Mesothelial cell of epicardium (in vitro differentiated cells): Measurements from ENCODE around the gene NAA15. TPM values are rescaled to one million over a fixed set of nuclear protein-coding genes. Genes with fewer than 3 reads are reported as not detected.
A peak's percentile ranks its signal among the peaks of the same experiment; 100 is the strongest.
"Not testable (repeated sequence)": the region's sequence is repeated elsewhere in the genome, so short reads cannot be mapped to it uniquely, and the experiment has no call there.

Experiments
- DNase-seq, 2 experiments: peaks; one replicate each; pipeline ENCODE4 v3.0.0; 2021; ENCODE audit warnings: low spot score in 2 of 2; ENCODE audit not compliant: unreplicated experiment in 2 of 2
- H3K27ac Mint-ChIP-seq: 2 replicates; pipeline ENCODE4 v1.8.0; 2021; ENCODE audit warnings: mixed read lengths
- H3K27me3 Mint-ChIP-seq: 2 replicates; pipeline ENCODE4 v1.8.0; 2021; ENCODE audit warnings: low read depth, mixed read lengths
- H3K36me3 Mint-ChIP-seq: 2 replicates; pipeline ENCODE4 v1.8.0; 2021; ENCODE audit warnings: mixed read lengths
- H3K4me1 Mint-ChIP-seq: 2 replicates; pipeline ENCODE4 v1.8.0; 2021; ENCODE audit warnings: mixed read lengths
- H3K4me3 Mint-ChIP-seq: 2 replicates; pipeline ENCODE4 v1.8.0; 2021; ENCODE audit warnings: mild to moderate bottlenecking, moderate library complexity, mixed read lengths
- H3K9me3 Mint-ChIP-seq: 2 replicates; pipeline ENCODE4 v1.8.0; 2021; ENCODE audit warnings: mixed read lengths
- total RNA-seq: library from RNA; stranded (reverse); gene quantifications from 3 replicates; pipeline ENCODE4 v1.2.1, GENCODE V29; 2021
- TF ChIP-seq, protein P1 (sequence below): fragments of 200-600 bp; sonication (generic); IDR thresholded peaks from one replicate; pipeline ENCODE4 v1.5.0; 2021; ENCODE audit warnings: antibody characterized with exemption; ENCODE audit not compliant: unreplicated experiment

Gene NAA15
- total RNA-seq: 55.1 to 58.5 TPM (median 56.8 TPM) in 3 replicates

DNA sequence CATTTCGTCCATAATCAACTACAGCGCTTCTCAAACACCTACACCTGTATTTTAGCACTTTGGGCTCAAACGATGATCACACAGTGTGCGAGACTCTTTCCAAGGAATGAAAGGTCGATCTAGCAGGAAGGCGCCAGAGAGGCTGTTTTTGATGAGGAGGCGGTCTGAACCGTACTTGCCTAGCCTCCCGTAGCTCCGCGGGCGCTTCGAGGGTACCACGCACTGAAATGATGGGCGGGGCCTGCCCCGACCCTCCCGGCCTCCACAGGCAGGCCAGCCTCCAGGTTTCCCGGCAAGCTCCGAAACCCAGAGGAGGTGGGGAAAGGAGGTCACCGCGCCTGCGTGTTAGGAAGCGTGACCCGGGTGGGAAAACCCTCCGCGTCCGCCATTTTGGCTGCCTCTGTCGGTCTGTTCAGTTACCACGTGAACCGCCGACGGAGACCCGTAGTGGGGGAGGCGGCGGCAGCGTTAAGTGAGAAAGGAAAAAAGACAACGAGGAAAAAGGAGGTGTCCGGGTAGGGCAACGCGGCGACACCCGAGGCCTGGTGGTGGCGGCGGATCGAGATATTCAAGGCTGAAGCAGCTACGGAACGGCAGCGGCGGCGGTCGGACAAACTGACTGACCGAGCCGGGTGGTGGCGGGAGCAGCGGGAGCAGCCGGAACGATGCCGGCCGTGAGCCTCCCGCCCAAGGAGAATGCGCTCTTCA, at the start of gene NAA15:
Gene NAA15 (plus strand): TSS at position 393 of the 708 bp plus-strand sequence. CDS start 273 bp downstream, at position 666.
- DNase-seq: peak; percentile 91 to 94
- Mint-ChIP-seq H3K27me3 (no peaks in the 10 kb centered on the region), H3K27ac (peak within 1 kb of the TSS; percentile 100), H3K4me1 (peaks cover 32% of the 10 kb centered on the region), H3K4me3 (peak within 1 kb of the TSS; percentile 100), H3K9me3 (peaks cover 8% of the 10 kb centered on the region), H3K36me3 (peaks cover 11% of the 10 kb centered on the region)
- TF ChIP-seq, protein P1, sequence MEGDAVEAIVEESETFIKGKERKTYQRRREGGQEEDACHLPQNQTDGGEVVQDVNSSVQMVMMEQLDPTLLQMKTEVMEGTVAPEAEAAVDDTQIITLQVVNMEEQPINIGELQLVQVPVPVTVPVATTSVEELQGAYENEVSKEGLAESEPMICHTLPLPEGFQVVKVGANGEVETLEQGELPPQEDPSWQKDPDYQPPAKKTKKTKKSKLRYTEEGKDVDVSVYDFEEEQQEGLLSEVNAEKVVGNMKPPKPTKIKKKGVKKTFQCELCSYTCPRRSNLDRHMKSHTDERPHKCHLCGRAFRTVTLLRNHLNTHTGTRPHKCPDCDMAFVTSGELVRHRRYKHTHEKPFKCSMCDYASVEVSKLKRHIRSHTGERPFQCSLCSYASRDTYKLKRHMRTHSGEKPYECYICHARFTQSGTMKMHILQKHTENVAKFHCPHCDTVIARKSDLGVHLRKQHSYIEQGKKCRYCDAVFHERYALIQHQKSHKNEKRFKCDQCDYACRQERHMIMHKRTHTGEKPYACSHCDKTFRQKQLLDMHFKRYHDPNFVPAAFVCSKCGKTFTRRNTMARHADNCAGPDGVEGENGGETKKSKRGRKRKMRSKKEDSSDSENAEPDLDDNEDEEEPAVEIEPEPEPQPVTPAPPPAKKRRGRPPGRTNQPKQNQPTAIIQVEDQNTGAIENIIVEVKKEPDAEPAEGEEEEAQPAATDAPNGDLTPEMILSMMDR: no peak

DNA sequence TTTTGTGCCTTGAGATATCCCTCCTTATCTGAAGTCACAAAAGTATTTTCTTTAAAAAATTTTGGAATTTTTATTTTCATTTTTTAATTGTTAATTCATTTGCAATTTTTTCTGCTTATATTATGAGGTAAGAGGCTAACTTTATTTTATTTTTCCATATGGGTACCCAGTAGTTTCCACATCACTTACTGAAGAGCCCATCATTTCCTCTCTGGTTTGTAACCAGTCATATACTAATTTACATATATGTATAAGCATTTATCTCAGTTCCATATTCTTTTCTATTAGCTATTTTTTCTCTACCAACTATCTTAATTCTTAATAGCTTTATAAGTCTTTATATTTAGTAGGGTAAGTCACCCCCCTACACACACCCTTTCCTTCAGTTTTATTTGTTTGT, 48.3 kb upstream of the NAA15 start:
- peaks cover 9% of the 10 kb centered on the region for H3K4me1 Mint-ChIP-seq
- H3K27ac Mint-ChIP-seq: no peak overlapping the region
- no peak for DNase-seq
- H3K36me3 Mint-ChIP-seq: no peaks in the 10 kb centered on the region
- no peak overlapping the region for H3K4me3 Mint-ChIP-seq
- TF ChIP-seq, protein P1: no peak
- H3K9me3 Mint-ChIP-seq: no peaks in the 10 kb centered on the region
- H3K27me3 Mint-ChIP-seq: no peaks in the 10 kb centered on the region

DNA sequence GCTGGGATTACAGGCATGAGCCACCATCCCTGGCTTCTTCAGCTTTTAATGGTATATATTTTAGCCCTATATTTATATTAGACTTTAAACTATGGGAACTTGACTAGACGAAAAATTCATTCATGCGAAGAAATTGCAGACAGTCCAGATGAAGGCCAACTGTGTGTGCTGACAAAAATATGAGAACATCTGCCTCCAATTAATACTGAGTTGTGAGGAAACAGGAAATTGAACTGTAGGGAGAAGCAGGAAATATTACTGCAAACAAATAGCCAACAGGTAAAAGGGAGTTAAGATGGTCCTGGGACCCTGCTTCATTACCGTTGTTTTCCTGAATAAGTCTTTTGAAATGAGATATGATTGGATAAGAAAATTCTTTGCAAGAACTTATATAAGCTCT, 47.6 kb upstream of the NAA15 start:
- DNase-seq: no peak
- TF ChIP-seq, protein P1: no peak
- no peak overlapping the region for H3K27ac Mint-ChIP-seq
- H3K27me3 Mint-ChIP-seq: no peaks in the 10 kb centered on the region
- no peaks in the 10 kb centered on the region for H3K9me3 Mint-ChIP-seq
- no peaks in the 10 kb centered on the region for H3K36me3 Mint-ChIP-seq
- peaks cover 9% of the 10 kb centered on the region for H3K4me1 Mint-ChIP-seq
- H3K4me3 Mint-ChIP-seq: no peak overlapping the region

DNA sequence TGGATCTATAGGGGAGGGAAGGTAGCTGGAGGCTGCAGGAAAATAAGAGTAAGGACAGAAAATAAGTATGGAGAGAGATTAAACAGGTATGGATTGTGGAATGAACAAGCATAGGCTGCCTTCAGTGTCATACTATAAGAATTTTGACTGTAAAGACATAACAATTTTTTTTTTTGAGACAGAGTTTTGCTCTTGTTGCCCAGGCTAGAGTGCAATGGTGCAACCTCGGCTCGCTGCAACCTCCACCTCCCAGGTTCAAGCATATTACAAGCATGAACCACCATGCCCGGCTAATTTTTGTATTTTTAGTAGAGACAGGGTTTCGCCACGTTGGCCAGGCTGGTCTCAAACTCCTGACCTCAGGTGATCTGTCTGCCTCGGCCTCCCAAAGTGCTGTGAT, 45.7 kb upstream of the NAA15 start:
- not testable (repeated sequence) for H3K4me1 Mint-ChIP-seq, H3K9me3 Mint-ChIP-seq, DNase-seq, H3K27me3 Mint-ChIP-seq, H3K4me3 Mint-ChIP-seq, H3K36me3 Mint-ChIP-seq
- H3K27ac Mint-ChIP-seq: peak overlapping the region; percentile 1

DNA sequence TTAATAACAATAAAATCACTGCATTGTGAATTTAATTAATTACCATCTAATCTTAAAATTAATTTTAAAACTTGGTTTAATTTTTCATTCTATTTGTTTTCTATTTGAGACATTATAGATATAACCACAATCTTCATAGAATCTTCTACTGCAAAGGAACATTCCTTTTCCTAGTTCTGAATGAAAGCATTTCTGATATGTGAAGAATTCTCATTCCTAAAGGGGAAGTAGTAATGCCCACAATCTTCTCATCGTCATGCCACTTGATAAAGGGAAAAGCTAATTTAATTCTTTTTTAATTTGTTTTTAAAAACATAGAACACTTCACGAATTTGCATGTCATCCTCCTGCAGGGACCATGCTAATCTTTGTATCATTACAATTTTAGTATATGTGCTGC, 45.0 kb upstream of the NAA15 start:
- no peaks in the 10 kb centered on the region for H3K9me3 Mint-ChIP-seq
- DNase-seq: no peak

DNA sequence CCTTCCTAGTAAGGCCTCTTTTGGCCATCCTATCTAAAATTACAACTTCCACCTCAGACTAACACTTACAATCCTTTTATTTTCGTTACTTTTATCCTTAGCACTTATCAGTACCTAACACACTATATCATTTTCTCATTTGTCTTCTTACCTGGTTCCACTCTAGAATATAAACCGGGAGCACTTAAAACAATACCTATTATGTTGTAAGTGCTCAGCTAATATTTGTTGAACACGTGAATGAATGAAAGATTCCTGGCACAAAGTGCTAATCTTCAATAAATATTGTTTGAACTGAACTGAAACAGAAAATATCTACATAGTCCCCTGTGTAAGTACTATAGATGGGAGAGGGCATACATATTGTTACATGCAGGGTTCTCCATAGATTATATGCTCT, 35.7 kb upstream of the NAA15 start:
- Mint-ChIP-seq H3K27ac (no peak overlapping the region), H3K36me3 (no peaks in the 10 kb centered on the region), H3K4me1 (peaks cover 12% of the 10 kb centered on the region), H3K4me3 (no peak overlapping the region), H3K9me3 (no peaks in the 10 kb centered on the region), H3K27me3 (no peaks in the 10 kb centered on the region)
- TF ChIP-seq, protein P1: no peak
- DNase-seq: no peak

More for the DNA sequence above, 45.0 kb upstream of the NAA15 start:
- Mint-ChIP-seq H3K4me3 (no peak overlapping the region), H3K27me3 (no peaks in the 10 kb centered on the region), H3K36me3 (no peaks in the 10 kb centered on the region), H3K4me1 (peaks cover 9% of the 10 kb centered on the region), H3K27ac (no peak overlapping the region)
- TF ChIP-seq, protein P1: no peak
